Duodenal mucosa (tissue), 2 donors: Measurements from ENCODE around the gene DIP2C.

ENCODE experiments used
- H3K27ac ChIP-seq: one replicate; pipeline ENCODE4 v1.7.0; 2013; ENCODE audit warnings: low read depth, low read length
- H3K27me3 ChIP-seq, 2 donors: one replicate each; pipeline ENCODE4 v1.7.0; 2013; ENCODE audit warnings: low read length in 2 of 2, control low read depth in 1 of 2; ENCODE audit not compliant: insufficient read depth in 2 of 2, control insufficient read depth in 1 of 2
- H3K36me3 ChIP-seq, 2 donors: one replicate each; pipeline ENCODE4 v1.7.0; 2013; ENCODE audit warnings: low read length in 2 of 2, control low read depth in 1 of 2; ENCODE audit not compliant: insufficient read depth in 2 of 2, control insufficient read depth in 1 of 2
- H3K4me1 ChIP-seq, 2 donors: one replicate each; pipeline ENCODE4 v1.7.0; 2013; ENCODE audit warnings: low read length in 2 of 2, control low read depth in 1 of 2; ENCODE audit not compliant: insufficient read depth in 2 of 2, control insufficient read depth in 1 of 2
- H3K4me3 ChIP-seq, 2 donors: one replicate each; pipeline ENCODE4 v1.7.0; 2013; ENCODE audit warnings: low read length in 2 of 2, low read depth in 1 of 2
- H3K9ac ChIP-seq, 2 donors: one replicate each; pipeline ENCODE4 v1.7.0; 2013; ENCODE audit warnings: low read length in 2 of 2, low read depth in 1 of 2
- H3K9me3 ChIP-seq, 2 donors: one replicate each; pipeline ENCODE4 v1.7.0; 2013; ENCODE audit warnings: low read length in 2 of 2, control low read depth in 1 of 2; ENCODE audit not compliant: control insufficient read depth in 1 of 2

DIP2C gene

GRCh38 chr10:367636-368035 lies 321.8 kb downstream of the DIP2C start:
- Histone ChIP-seq H3K4me1 (no peaks in the 10 kb centered on the region), H3K36me3 (peaks cover 12 to 36% of the 10 kb centered on the region in 2 donors), H3K9me3 (no peaks in the 10 kb centered on the region), H3K27me3 (no peaks in the 10 kb centered on the region), H3K9ac (no peak overlapping the region), H3K4me3 (no peak overlapping the region), H3K27ac (no peak overlapping the region)

- no peaks in the 10 kb centered on the region for H3K9me3 ChIP-seq
- no peak overlapping the region for H3K27ac ChIP-seq
- H3K36me3 ChIP-seq, result peaks cover 18 to 50% of the 10 kb centered on the region in 2 donors
- no peaks in the 10 kb centered on the region for H3K27me3 ChIP-seq
- H3K9ac ChIP-seq, result no peak overlapping the region
- no peak overlapping the region for H3K4me3 ChIP-seq
- H3K4me1 ChIP-seq, result no peaks in the 10 kb centered on the region
Observed at GRCh38 chr10:366186-366585, 323.3 kb downstream of the DIP2C start.

GRCh38 chr10:364267-364775 lies 325.1 kb downstream of the DIP2C start:
- no peak overlapping the region for H3K4me3 ChIP-seq
- peaks cover 18 to 63% of the 10 kb centered on the region in 2 donors for H3K36me3 ChIP-seq
- H3K4me1 ChIP-seq, result no peaks in the 10 kb centered on the region
- H3K9ac ChIP-seq, result no peak overlapping the region
- H3K9me3 ChIP-seq, result no peaks in the 10 kb centered on the region
- no peaks in the 10 kb centered on the region for H3K27me3 ChIP-seq
- no peak overlapping the region for H3K27ac ChIP-seq

- no peaks in the 10 kb centered on the region for H3K27me3 ChIP-seq
- no peak overlapping the region for H3K9ac ChIP-seq
- no peaks in the 10 kb centered on the region for H3K4me1 ChIP-seq
- H3K27ac ChIP-seq, result no peak overlapping the region
- no peaks in the 10 kb centered on the region for H3K9me3 ChIP-seq
- no peak overlapping the region for H3K4me3 ChIP-seq
- peaks cover 18 to 55% of the 10 kb centered on the region in 2 donors for H3K36me3 ChIP-seq
Observed at GRCh38 chr10:363152-363551, 326.3 kb downstream of the DIP2C start.

- Histone ChIP-seq H3K36me3 (peaks cover 23 to 54% of the 10 kb centered on the region in 2 donors), H3K27ac (no peak overlapping the region), H3K27me3 (no peaks in the 10 kb centered on the region), H3K4me3 (no peak overlapping the region), H3K4me1 (no peaks in the 10 kb centered on the region), H3K9ac (no peak overlapping the region), H3K9me3 (no peaks in the 10 kb centered on the region)
Observed at GRCh38 chr10:361203-362081, 328.0 kb downstream of the DIP2C start.

- H3K9me3 ChIP-seq, result no peaks in the 10 kb centered on the region
- no peak overlapping the region for H3K4me3 ChIP-seq
- H3K27me3 ChIP-seq, result no peaks in the 10 kb centered on the region
- H3K9ac ChIP-seq, result no peak overlapping the region
- peaks cover 26 to 50% of the 10 kb centered on the region in 2 donors for H3K36me3 ChIP-seq
- no peak overlapping the region for H3K27ac ChIP-seq
- no peaks in the 10 kb centered on the region for H3K4me1 ChIP-seq
Observed at GRCh38 chr10:360653-361052, 328.8 kb downstream of the DIP2C start.

GRCh38 chr10:359762-360161 lies 329.7 kb downstream of the DIP2C start:
- Histone ChIP-seq H3K4me3 (no peak overlapping the region), H3K9ac (no peak overlapping the region), H3K27ac (no peak overlapping the region), H3K4me1 (no peaks in the 10 kb centered on the region), H3K36me3 (peaks cover 25 to 48% of the 10 kb centered on the region in 2 donors), H3K27me3 (no peaks in the 10 kb centered on the region), H3K9me3 (no peaks in the 10 kb centered on the region)

- Histone ChIP-seq H3K9me3 (no peaks in the 10 kb centered on the region), H3K27me3 (no peaks in the 10 kb centered on the region), H3K4me1 (no peaks in the 10 kb centered on the region), H3K9ac (no peak overlapping the region), H3K4me3 (no peak overlapping the region), H3K36me3 (peaks cover 23 to 42% of the 10 kb centered on the region in 2 donors), H3K27ac (no peak overlapping the region)
Observed at GRCh38 chr10:359093-359492, 330.4 kb downstream of the DIP2C start.

GRCh38 chr10:357201-357950 lies 332.1 kb downstream of the DIP2C start:
- Histone ChIP-seq H3K4me1 (no peaks in the 10 kb centered on the region), H3K27me3 (no peaks in the 10 kb centered on the region), H3K36me3 (peaks cover 20 to 37% of the 10 kb centered on the region in 2 donors), H3K27ac (no peak overlapping the region), H3K4me3 (no peak overlapping the region), H3K9ac (no peak overlapping the region), H3K9me3 (no peaks in the 10 kb centered on the region)

- Histone ChIP-seq H3K27me3 (no peaks in the 10 kb centered on the region), H3K4me1 (no peaks in the 10 kb centered on the region), H3K9me3 (no peaks in the 10 kb centered on the region), H3K36me3 (peaks cover 17 to 28% of the 10 kb centered on the region in 2 donors), H3K27ac (no peak overlapping the region), H3K4me3 (no peak overlapping the region), H3K9ac (no peak overlapping the region)
Observed at GRCh38 chr10:356452-356851, 333.0 kb downstream of the DIP2C start.
